ENCODE measurements around the gene PLA2G2C.

The PLA2G2C gene

GRCh38 chr1:20228314-20228825, 42.1 kb upstream of the PLA2G2C start:
- no peak for TF ChIP-seq SIN3A (IDR thresholded peaks at IDR 0.05; ENCODE audit: borderline replicate concordance, insufficient read depth, low read length)
- no peak for TF ChIP-seq TAF1 (IDR thresholded peaks at IDR 0.05; ENCODE audit: borderline replicate concordance, insufficient read depth, low read length)
- TF ChIP-seq POLR2AphosphoS5 (IDR thresholded peaks at IDR 0.05; ENCODE audit: low read depth, low read length) = no peak
- no peak for TF ChIP-seq FOXP2 (optimal IDR thresholded peaks at IDR 0.05; ENCODE audit: borderline replicate concordance, extremely low read depth, extremely low read length, insufficient read depth)
- no peak for TF ChIP-seq REST (IDR thresholded peaks at IDR 0.05; ENCODE audit: insufficient read depth in 1 of 2, low read depth in 2 of 2, low read length in 2 of 2)

- TF ChIP-seq FOXP2 (optimal IDR thresholded peaks at IDR 0.05; ENCODE audit: borderline replicate concordance, extremely low read depth, extremely low read length, insufficient read depth) = no peak
- no peak for TF ChIP-seq TAF1 (IDR thresholded peaks at IDR 0.05; ENCODE audit: borderline replicate concordance, insufficient read depth, low read length)
- no peak for TF ChIP-seq POLR2AphosphoS5 (IDR thresholded peaks at IDR 0.05; ENCODE audit: low read depth, low read length)
- TF ChIP-seq SIN3A (IDR thresholded peaks at IDR 0.05; ENCODE audit: borderline replicate concordance, insufficient read depth, low read length) = no peak
- TF ChIP-seq REST (IDR thresholded peaks at IDR 0.05; ENCODE audit: insufficient read depth in 1 of 2, low read depth in 2 of 2, low read length in 2 of 2) = no peak
Measured at GRCh38 chr1:20227704-20228103, 41.4 kb upstream of the PLA2G2C start.

GRCh38 chr1:20224546-20224945, 38.2 kb upstream of the PLA2G2C start:
- TF ChIP-seq TAF1 (IDR thresholded peaks at IDR 0.05; ENCODE audit: borderline replicate concordance, insufficient read depth, low read length) (no peak), REST (IDR thresholded peaks at IDR 0.05; ENCODE audit: insufficient read depth in 1 of 2, low read depth in 2 of 2, low read length in 2 of 2) (no peak), FOXP2 (optimal IDR thresholded peaks at IDR 0.05; ENCODE audit: borderline replicate concordance, extremely low read depth, extremely low read length, insufficient read depth) (no peak), SIN3A (IDR thresholded peaks at IDR 0.05; ENCODE audit: borderline replicate concordance, insufficient read depth, low read length) (no peak), POLR2AphosphoS5 (IDR thresholded peaks at IDR 0.05; ENCODE audit: low read depth, low read length) (no peak)

- TF ChIP-seq FOXP2 (optimal IDR thresholded peaks at IDR 0.05; ENCODE audit: borderline replicate concordance, extremely low read depth, extremely low read length, insufficient read depth) = no peak
- no peak for TF ChIP-seq POLR2AphosphoS5 (IDR thresholded peaks at IDR 0.05; ENCODE audit: low read depth, low read length)
- TF ChIP-seq SIN3A (IDR thresholded peaks at IDR 0.05; ENCODE audit: borderline replicate concordance, insufficient read depth, low read length) = no peak
- TF ChIP-seq TAF1 (IDR thresholded peaks at IDR 0.05; ENCODE audit: borderline replicate concordance, insufficient read depth, low read length) = no peak
Measured at GRCh38 chr1:20223551-20224419, 37.5 kb upstream of the PLA2G2C start.

GRCh38 chr1:20223106-20223505, 36.8 kb upstream of the PLA2G2C start:
- TF ChIP-seq SIN3A (IDR thresholded peaks at IDR 0.05; ENCODE audit: borderline replicate concordance, insufficient read depth, low read length) (no peak), TAF1 (IDR thresholded peaks at IDR 0.05; ENCODE audit: borderline replicate concordance, insufficient read depth, low read length) (no peak), REST (IDR thresholded peaks at IDR 0.05; ENCODE audit: insufficient read depth in 1 of 2, low read depth in 2 of 2, low read length in 2 of 2) (no peak), FOXP2 (optimal IDR thresholded peaks at IDR 0.05; ENCODE audit: borderline replicate concordance, extremely low read depth, extremely low read length, insufficient read depth) (no peak), POLR2AphosphoS5 (IDR thresholded peaks at IDR 0.05; ENCODE audit: low read depth, low read length) (no peak)
